GM04504 (cell line): ENCODE measurements around the gene RGS13.
"Not testable (repeated sequence)": the region's sequence is repeated elsewhere in the genome, so short reads cannot be mapped to it uniquely, and the experiment has no call there.

Experiments
- DNase-seq: peaks from one replicate; pipeline ENCODE4 v3.0.0-alpha.2; 2012; ENCODE audit warnings: low read depth

Gene RGS13

GRCh38 chr1:192675716-192676115 is 39.8 kb downstream of the RGS13 start:
- no peak for DNase-seq

- no peak for DNase-seq
Measured at GRCh38 chr1:192678099-192678498, 42.2 kb downstream of the RGS13 start.

- DNase-seq = no peak
Measured at GRCh38 chr1:192682335-192682734, 46.4 kb downstream of the RGS13 start.

- not testable (repeated sequence) for DNase-seq
Measured at GRCh38 chr1:192683081-192683480, 47.1 kb downstream of the RGS13 start.

GRCh38 chr1:192689459-192689858 is 53.5 kb downstream of the RGS13 start:
- no peak for DNase-seq

GRCh38 chr1:192691041-192691440 is 55.1 kb downstream of the RGS13 start:
- no peak for DNase-seq

GRCh38 chr1:192696082-192696481 is 60.1 kb downstream of the RGS13 start:
- DNase-seq = no peak

GRCh38 chr1:192697771-192698170 is 61.8 kb downstream of the RGS13 start:
- no peak for DNase-seq

GRCh38 chr1:192698731-192699130 is 62.8 kb downstream of the RGS13 start:
- DNase-seq = no peak

- DNase-seq = peak; percentile 61
Measured at GRCh38 chr1:192700834-192701271, 64.9 kb downstream of the RGS13 start.

GRCh38 chr1:192702212-192702902 is 66.4 kb downstream of the RGS13 start:
- DNase-seq = peak; percentile 57

- DNase-seq = no peak
Measured at GRCh38 chr1:192703283-192704206, 67.6 kb downstream of the RGS13 start.

GRCh38 chr1:192705510-192705909 is 69.6 kb downstream of the RGS13 start:
- DNase-seq = no peak

GRCh38 chr1:192706936-192707335 is 71.0 kb downstream of the RGS13 start:
- no peak for DNase-seq

GRCh38 chr1:192707978-192708547 is 72.1 kb downstream of the RGS13 start:
- DNase-seq = no peak

GRCh38 chr1:192709544-192709943 is 73.6 kb downstream of the RGS13 start:
- DNase-seq = no peak
